K562 (cell line): Measurements from ENCODE around the gene KNL1. TPM values are rescaled to one million over a fixed set of nuclear protein-coding genes. Genes with fewer than 3 reads are reported as not detected.

Experiments used
- ARID2 ChIP-seq: fragments of 450-650 bp; IDR thresholded peaks from 2 replicates; pipeline ENCODE4 v1.6.1; 2017; ENCODE audit warnings: antibody characterized with exemption, mild to moderate bottlenecking
- BHLHE40 ChIP-seq: IDR thresholded peaks from 2 replicates; pipeline ENCODE4 v1.6.1; 2011; ENCODE audit warnings: low read length, improper control_type of control experiment
- DPF2 ChIP-seq: fragments of 450-650 bp; IDR thresholded peaks from 2 replicates; pipeline ENCODE4 v1.6.1; 2016
- ETS2 ChIP-seq: IDR thresholded peaks from 2 replicates; pipeline ENCODE4 v1.6.1; 2016; ENCODE audit warnings: borderline replicate concordance, missing genetic modification characterization, mild to moderate bottlenecking, moderate library complexity, missing compliant biosample characterization; ENCODE audit not compliant: poor library complexity, severe bottlenecking
- FUS ChIP-seq: fragments of 200-400 bp; formaldehyde crosslinking; optimal IDR thresholded peaks from 2 replicates; pipeline ENCODE3; 2017; ENCODE audit warnings: low read depth, low read length
- KDM1A ChIP-seq, 2 experiments: fragments of 450-650 bp; IDR thresholded peaks; 2 replicates each; pipeline ENCODE4 v1.6.1; 2016; ENCODE audit warnings: mild to moderate bottlenecking in 2 of 2
- MEIS2 ChIP-seq: fragments of 450-650 bp; IDR thresholded peaks from 2 replicates; pipeline ENCODE4 v1.6.1; 2014; ENCODE audit warnings: mild to moderate bottlenecking; ENCODE audit not compliant: partially characterized antibody
- NCOA6 ChIP-seq: fragments of 450-650 bp; IDR thresholded peaks from 2 replicates; pipeline ENCODE4 v1.6.1; 2017; ENCODE audit warnings: mild to moderate bottlenecking
- NELFE ChIP-seq: IDR thresholded peaks from 2 replicates; pipeline ENCODE4 v1.6.1; 2011; ENCODE audit warnings: mild to moderate bottlenecking; ENCODE audit not compliant: insufficient read depth, insufficient read length
- NFXL1 ChIP-seq: fragments of 450-650 bp; formaldehyde crosslinking; IDR thresholded peaks from 2 replicates; pipeline ENCODE4 v1.4.0; 2021; ENCODE audit warnings: mild to moderate bottlenecking
- NR2F6 ChIP-seq: fragments of 450-650 bp; formaldehyde crosslinking; IDR thresholded peaks from 2 replicates; pipeline ENCODE4 v1.4.0; 2020; ENCODE audit warnings: mild to moderate bottlenecking
- POLR3A ChIP-seq: IDR thresholded peaks from 2 replicates; pipeline ENCODE4 v1.6.1; 2011; ENCODE audit warnings: borderline replicate concordance, mild to moderate bottlenecking, moderate library complexity; ENCODE audit not compliant: insufficient read length, insufficient read depth; ENCODE audit errors: extremely low read depth
- PTBP1 ChIP-seq: fragments of 200-400 bp; formaldehyde crosslinking; IDR thresholded peaks from 2 replicates; pipeline ENCODE4 v1.6.1; 2017; ENCODE audit warnings: low read depth, low read length
- RBM22 ChIP-seq: fragments of 200-400 bp; formaldehyde crosslinking; IDR thresholded peaks from 2 replicates; pipeline ENCODE4 v1.6.1; 2018; ENCODE audit warnings: low read length, low read depth; ENCODE audit not compliant: poor library complexity, severe bottlenecking
- RFX7 ChIP-seq: fragments of 250-450 bp; sonication (Bioruptor Pico); IDR thresholded peaks from 2 replicates; pipeline ENCODE4 v1.5.1; 2021; ENCODE audit warnings: mild to moderate bottlenecking
- RNF2 ChIP-seq: sonication (generic); IDR thresholded peaks from 2 replicates; pipeline ENCODE4 v1.6.1; 2016
- ZNF175 ChIP-seq: fragments of 200-800 bp; sonication (Bioruptor generic); IDR thresholded peaks from 2 replicates; pipeline ENCODE4 v1.6.1; 2016; ENCODE audit warnings: low read depth, mild to moderate bottlenecking, missing genetic modification characterization, missing compliant biosample characterization
- ZNF444 ChIP-seq: fragments of 250-450 bp; sonication (Bioruptor Pico); IDR thresholded peaks from 2 replicates; pipeline ENCODE4 v1.4.0; 2020; ENCODE audit warnings: mild to moderate bottlenecking, moderate library complexity
- ZNF79 ChIP-seq: fragments of 250-450 bp; sonication (Bioruptor Pico); IDR thresholded peaks from 2 replicates; pipeline ENCODE4 v1.4.0; 2020; ENCODE audit warnings: low read depth, mild to moderate bottlenecking, moderate library complexity
- polyA plus RNA-seq, 8 experiments: library from polyadenylated mRNA; depleted of rRNA in 4 of 8; stranded (reverse) in 5 of 8; unstranded in 3 of 8; fragments of >200 nt; fragmentation: Nextera tagmentation in 2 of 8; fragmentation: Illumina TruSeq in 1 of 8; extraction: Ambion mirVana in 2 of 8; extraction: Trizol in 1 of 8; gene quantifications; 2 replicates each; pipeline versions ENCODE4 v1.2.1 to v1.2.3, GENCODE V29; 2011 to 2014; ENCODE audit warnings: inconsistent platforms in 1 of 8, missing spikeins in 1 of 8
- total RNA-seq, 7 experiments: library from RNA; depleted of rRNA in 6 of 7; stranded (reverse); fragments of >200 nt in 6 of 7; fragmentation: Illumina TruSeq in 2 of 7; extraction: Trizol in 2 of 7; gene quantifications; 2 replicates each; pipeline versions ENCODE4 v1.2.1 to v1.2.3, GENCODE V29; 2011 to 2021; ENCODE audit warnings: low replicate concordance in 1 of 7
- TF ChIP-seq, protein P1 (sequence below), 2 experiments: fragments of 200-800 bp in 1 of 2; sonication (Bioruptor generic) in 1 of 2; sonication (generic) in 1 of 2; formaldehyde crosslinking in 1 of 2; IDR thresholded peaks in 1 of 2; conservative IDR thresholded peaks in 1 of 2; 2 replicates each; pipeline versions ENCODE4 v1.5.0 to v1.6.1; 2016 to 2020; ENCODE audit warnings: missing compliant biosample characterization in 1 of 2, missing genetic modification characterization in 1 of 2, missing genetic modification reagents in 1 of 2
- TF ChIP-seq, protein P2 (sequence below): fragments of 450-650 bp; IDR thresholded peaks from 2 replicates; pipeline ENCODE4 v1.6.1; 2016; ENCODE audit warnings: low read depth

The KNL1 gene
- total and polyA plus RNA-seq, 9 of the 15 experiments (the other 6 are each of a cell fraction or from before 2014, with no cell fraction given): 14.5 to 65.4 (median 34.6) TPM

DNA sequence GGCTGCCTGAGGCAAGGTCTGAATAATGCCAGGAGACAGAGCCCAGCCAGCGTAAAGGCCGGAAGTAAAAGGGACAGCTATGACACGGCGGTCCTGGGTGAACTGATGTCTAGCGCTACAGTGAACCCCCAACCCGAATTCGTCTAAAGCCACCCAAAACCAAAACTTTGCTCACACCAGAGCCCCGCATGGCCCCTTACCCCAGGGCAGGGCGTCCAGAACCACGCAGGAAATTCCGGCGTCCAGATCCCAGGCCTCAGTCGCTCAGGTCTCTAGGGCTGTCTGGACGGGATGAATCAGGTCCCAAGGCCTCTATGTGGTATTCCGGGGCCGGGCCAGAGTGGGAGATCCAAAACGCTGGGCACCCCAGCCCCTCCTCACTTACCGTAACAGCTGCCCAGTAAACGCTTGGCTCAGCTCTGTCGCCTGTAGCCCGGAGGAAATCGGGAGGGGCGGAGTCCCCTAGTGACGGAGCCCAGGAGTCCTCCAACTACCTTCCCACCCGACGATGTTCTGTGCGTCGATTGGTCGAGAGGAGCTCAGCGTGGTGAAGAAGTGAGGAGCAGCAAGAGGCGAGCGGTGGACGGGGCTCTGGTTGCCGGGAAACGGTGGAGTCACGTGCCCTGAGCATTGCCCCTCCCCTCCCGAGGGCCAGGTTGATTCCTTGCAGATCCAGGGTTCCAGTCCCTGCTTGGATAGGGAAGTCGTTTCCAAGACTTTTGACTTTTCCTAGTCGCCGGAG, 29.3 kb upstream of the KNL1 start, which contains the start of gene CCDC32 (continued):
- TF ChIP-seq ARID2 (no peak), MEIS2 (no peak), NFXL1 (no peak), RBM22 (no peak), FUS (no peak), PTBP1 (no peak), KDM1A (IDR thresholded peaks at IDR 0.05) (no peak), ZNF175 (no peak), NR2F6 (CRISPR knock-in tag) (0 out of 2 replicates have a peak, but pooled peaks have one; percentile 42), ETS2 (no peak), RFX7 (CRISPR knock-in tag) (no peak), BHLHE40 (peak; percentile 98), RNF2 (no peak), NELFE (no peak), ZNF79 (CRISPR knock-in tag) (no peak), POLR3A (no peak), NCOA6 (no peak), DPF2 (no peak), ZNF444 (CRISPR knock-in tag) (no peak)
- TF ChIP-seq, protein P1, sequence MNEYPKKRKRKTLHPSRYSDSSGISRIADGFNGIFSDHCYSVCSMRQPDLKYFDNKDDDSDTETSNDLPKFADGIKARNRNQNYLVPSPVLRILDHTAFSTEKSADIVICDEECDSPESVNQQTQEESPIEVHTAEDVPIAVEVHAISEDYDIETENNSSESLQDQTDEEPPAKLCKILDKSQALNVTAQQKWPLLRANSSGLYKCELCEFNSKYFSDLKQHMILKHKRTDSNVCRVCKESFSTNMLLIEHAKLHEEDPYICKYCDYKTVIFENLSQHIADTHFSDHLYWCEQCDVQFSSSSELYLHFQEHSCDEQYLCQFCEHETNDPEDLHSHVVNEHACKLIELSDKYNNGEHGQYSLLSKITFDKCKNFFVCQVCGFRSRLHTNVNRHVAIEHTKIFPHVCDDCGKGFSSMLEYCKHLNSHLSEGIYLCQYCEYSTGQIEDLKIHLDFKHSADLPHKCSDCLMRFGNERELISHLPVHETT (CRISPR knock-in tag; conservative IDR thresholded peaks at IDR 0.05 in 1 of 2, IDR thresholded peaks at IDR 0.05 in 1 of 2): no peak
- TF ChIP-seq, protein P2, sequence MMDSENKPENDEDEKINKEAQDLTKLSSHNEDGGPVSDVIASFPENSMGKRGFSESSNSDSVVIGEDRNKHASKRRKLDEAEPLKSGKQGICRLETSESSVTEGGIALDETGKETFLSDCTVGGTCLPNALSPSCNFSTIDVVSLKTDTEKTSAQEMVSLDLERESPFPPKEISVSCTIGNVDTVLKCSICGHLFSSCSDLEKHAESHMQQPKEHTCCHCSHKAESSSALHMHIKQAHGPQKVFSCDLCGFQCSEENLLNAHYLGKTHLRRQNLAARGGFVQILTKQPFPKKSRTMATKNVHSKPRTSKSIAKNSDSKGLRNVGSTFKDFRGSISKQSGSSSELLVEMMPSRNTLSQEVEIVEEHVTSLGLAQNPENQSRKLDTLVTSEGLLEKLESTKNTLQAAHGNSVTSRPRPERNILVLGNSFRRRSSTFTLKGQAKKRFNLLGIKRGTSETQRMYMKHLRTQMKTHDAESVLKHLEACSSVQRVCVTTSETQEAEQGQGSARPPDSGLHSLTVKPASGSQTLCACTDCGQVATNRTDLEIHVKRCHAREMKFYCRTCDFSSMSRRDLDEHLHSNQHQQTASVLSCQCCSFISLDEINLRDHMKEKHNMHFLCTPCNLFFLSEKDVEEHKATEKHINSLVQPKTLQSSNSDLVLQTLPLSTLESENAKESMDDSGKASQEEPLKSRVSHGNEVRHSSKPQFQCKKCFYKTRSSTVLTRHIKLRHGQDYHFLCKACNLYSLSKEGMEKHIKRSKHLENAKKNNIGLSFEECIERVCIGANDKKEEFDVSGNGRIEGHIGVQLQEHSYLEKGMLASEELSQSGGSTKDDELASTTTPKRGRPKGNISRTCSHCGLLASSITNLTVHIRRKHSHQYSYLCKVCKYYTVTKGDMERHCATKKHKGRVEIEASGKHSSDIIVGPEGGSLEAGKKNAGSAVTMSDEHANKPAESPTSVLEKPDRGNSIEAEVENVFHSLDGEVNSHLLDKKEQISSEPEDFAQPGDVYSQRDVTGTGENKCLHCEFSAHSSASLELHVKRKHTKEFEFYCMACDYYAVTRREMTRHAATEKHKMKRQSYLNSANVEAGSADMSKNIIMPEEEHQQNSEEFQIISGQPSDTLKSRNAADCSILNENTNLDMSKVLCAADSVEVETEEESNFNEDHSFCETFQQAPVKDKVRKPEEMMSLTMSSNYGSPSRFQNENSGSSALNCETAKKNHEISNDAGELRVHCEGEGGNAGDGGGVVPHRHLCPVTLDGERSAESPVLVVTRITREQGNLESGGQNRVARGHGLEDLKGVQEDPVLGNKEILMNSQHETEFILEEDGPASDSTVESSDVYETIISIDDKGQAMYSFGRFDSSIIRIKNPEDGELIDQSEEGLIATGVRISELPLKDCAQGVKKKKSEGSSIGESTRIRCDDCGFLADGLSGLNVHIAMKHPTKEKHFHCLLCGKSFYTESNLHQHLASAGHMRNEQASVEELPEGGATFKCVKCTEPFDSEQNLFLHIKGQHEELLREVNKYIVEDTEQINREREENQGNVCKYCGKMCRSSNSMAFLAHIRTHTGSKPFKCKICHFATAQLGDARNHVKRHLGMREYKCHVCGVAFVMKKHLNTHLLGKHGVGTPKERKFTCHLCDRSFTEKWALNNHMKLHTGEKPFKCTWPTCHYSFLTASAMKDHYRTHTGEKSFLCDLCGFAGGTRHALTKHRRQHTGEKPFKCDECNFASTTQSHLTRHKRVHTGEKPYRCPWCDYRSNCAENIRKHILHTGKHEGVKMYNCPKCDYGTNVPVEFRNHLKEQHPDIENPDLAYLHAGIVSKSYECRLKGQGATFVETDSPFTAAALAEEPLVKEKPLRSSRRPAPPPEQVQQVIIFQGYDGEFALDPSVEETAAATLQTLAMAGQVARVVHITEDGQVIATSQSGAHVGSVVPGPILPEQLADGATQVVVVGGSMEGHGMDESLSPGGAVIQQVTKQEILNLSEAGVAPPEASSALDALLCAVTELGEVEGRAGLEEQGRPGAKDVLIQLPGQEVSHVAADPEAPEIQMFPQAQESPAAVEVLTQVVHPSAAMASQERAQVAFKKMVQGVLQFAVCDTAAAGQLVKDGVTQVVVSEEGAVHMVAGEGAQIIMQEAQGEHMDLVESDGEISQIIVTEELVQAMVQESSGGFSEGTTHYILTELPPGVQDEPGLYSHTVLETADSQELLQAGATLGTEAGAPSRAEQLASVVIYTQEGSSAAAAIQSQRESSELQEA: no peak
